SK-N-MC (cell line): ENCODE data around the gene WASHC4.

Experiments
- DNase-seq: peaks from one replicate; pipeline ENCODE4 v3.0.0-alpha.2; 2011; ENCODE audit warnings: low read depth, low spot score
- H3K27ac ChIP-seq: fragments of 200-600 bp; sonication (generic); 2 replicates; pipeline ENCODE4 v1.5.1; 2016; ENCODE audit warnings: mixed run types
- H3K36me3 ChIP-seq: fragments of 200-600 bp; sonication (generic); 2 replicates; pipeline ENCODE4 v1.6.1; 2017; ENCODE audit warnings: antibody characterized with exemption, low read length, mixed read lengths; ENCODE audit not compliant: insufficient read depth
- H3K4me3 ChIP-seq: fragments of 200-600 bp; sonication (generic); 2 replicates; pipeline ENCODE4 v1.5.1; 2016
- H3K9ac ChIP-seq: fragments of 200-600 bp; sonication (generic); 2 replicates; pipeline ENCODE4 v1.8.0; 2017; ENCODE audit warnings: mixed run types, mixed read lengths; ENCODE audit not compliant: insufficient read length
- H3K9me3 ChIP-seq: fragments of 200-600 bp; sonication (generic); 2 replicates; pipeline ENCODE4 v1.6.1; 2017; ENCODE audit warnings: low read depth, mild to moderate bottlenecking, antibody characterized with exemption, low read length, moderate library complexity, mixed read lengths
- EZH2 ChIP-seq: fragments of 200-600 bp; sonication (generic); IDR thresholded peaks from one replicate; pipeline ENCODE4 v1.6.1; 2017; ENCODE audit warnings: antibody characterized with exemption
- FOXP2 ChIP-seq: optimal IDR thresholded peaks from 2 replicates; pipeline ENCODE3; 2011; ENCODE audit warnings: mild to moderate bottlenecking, moderate library complexity; ENCODE audit not compliant: insufficient read depth; ENCODE audit errors: extremely low read length, control extremely low read depth
- POLR2AphosphoS5 ChIP-seq: IDR thresholded peaks from 2 replicates; pipeline ENCODE4 v1.6.1; 2012; ENCODE audit warnings: mild to moderate bottlenecking, low read depth, low read length, borderline replicate concordance

WASHC4 gene, protein sequence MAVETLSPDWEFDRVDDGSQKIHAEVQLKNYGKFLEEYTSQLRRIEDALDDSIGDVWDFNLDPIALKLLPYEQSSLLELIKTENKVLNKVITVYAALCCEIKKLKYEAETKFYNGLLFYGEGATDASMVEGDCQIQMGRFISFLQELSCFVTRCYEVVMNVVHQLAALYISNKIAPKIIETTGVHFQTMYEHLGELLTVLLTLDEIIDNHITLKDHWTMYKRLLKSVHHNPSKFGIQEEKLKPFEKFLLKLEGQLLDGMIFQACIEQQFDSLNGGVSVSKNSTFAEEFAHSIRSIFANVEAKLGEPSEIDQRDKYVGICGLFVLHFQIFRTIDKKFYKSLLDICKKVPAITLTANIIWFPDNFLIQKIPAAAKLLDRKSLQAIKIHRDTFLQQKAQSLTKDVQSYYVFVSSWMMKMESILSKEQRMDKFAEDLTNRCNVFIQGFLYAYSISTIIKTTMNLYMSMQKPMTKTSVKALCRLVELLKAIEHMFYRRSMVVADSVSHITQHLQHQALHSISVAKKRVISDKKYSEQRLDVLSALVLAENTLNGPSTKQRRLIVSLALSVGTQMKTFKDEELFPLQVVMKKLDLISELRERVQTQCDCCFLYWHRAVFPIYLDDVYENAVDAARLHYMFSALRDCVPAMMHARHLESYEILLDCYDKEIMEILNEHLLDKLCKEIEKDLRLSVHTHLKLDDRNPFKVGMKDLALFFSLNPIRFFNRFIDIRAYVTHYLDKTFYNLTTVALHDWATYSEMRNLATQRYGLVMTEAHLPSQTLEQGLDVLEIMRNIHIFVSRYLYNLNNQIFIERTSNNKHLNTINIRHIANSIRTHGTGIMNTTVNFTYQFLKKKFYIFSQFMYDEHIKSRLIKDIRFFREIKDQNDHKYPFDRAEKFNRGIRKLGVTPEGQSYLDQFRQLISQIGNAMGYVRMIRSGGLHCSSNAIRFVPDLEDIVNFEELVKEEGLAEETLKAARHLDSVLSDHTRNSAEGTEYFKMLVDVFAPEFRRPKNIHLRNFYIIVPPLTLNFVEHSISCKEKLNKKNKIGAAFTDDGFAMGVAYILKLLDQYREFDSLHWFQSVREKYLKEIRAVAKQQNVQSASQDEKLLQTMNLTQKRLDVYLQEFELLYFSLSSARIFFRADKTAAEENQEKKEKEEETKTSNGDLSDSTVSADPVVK

DNA sequence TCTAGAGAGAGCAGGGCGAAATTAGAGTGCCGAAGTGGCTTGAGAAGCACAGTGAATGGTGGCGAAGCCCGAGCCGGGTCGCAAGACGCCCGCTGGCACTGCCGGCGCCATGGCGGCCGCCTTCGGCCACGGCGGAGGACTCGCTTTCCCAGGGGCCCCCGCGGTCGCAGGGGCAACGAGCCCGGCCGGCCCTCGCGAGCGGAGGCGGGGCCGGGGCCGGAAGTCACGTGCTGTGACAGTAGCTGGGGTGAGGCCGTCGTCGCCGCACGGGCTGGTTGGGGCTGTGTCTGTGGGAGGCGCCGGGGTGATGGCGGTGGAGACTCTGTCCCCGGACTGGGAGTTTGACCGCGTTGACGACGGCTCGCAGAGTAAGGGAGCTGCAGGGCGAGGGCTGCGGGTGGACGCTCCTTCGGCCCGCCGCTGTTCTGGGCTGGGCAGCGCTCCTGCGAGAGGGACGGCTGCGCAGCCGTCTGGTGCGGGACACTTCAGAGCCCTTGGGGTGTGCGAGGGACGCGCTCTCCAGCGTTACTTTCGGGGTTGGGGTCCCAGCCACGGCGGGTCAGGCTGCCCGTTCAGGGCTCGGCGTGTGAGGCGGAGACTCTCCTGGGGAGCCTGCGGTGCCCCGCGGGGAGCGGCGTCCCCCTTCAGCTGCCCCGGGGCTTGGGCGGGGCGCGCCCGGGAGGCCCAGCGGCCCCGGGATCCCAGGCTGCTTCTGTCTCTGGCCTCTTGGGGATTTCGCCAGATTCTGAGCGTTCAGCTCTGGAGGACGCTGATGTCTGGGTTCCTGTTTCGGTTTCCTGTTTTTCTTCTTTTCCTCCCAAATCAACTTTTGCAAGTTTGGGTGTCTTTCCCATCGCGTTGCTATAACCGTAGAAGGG, at the start of gene WASHC4:
WASHC4 (plus strand) TSS at position 238 of the 878 bp plus-strand sequence; CDS start at position 308, 70 bp downstream.
- TF ChIP-seq FOXP2 = peak; percentile 42
- no peak for TF ChIP-seq EZH2
- TF ChIP-seq POLR2AphosphoS5 = peak; percentile 98
- no peak for DNase-seq
- H3K9me3 ChIP-seq = 0 out of 2 replicates have a peak, but pooled peaks cover 3% of the 10 kb centered on the region
- peaks cover 20% of the 10 kb centered on the region for H3K36me3 ChIP-seq
- peak within 1 kb of the TSS; percentile 82 for H3K9ac ChIP-seq
- H3K4me3 ChIP-seq = peak within 1 kb of the TSS; percentile 97
- peak within 1 kb of the TSS; percentile 78 for H3K27ac ChIP-seq

DNA sequence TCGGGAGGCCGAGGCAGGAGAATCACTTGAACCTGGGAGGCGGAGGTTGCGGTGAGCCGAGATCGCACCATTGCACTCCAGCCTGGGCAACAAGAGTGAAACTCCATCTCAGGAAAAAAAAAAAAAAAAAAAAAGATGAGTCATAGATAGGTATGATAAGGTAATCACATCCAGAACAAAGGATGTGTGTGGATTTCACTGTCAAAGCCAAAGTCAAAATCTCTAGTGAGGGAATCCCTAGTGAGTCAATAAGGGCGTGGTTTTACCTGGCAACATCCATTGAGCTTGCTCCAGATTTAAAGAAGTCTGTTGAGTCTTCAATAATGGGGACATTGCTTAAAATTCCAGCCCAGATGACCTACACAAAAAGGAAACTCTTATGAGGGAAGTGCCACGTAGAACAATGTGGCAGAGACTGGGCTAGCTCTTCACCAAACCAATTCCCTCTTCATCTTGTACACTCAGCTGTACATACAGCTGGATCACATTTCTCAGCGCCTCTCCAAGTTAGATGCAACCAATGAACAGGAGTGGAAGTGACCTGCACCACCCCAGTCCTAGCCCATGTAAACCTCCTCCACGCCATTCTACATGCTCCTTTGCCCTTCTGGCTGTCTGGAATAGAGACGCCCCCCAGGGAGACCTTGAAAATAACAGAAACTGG, 46.7 kb upstream of the WASHC4 start:
- no peaks in the 10 kb centered on the region for H3K9me3 ChIP-seq
- peaks cover 73% of the 10 kb centered on the region for H3K36me3 ChIP-seq
- DNase-seq = no peak
- H3K9ac ChIP-seq = no peak overlapping the region
- TF ChIP-seq EZH2 = no peak
- no peak for TF ChIP-seq FOXP2
- no peak for TF ChIP-seq POLR2AphosphoS5
- no peak overlapping the region for H3K27ac ChIP-seq
- H3K4me3 ChIP-seq = no peak overlapping the region

DNA sequence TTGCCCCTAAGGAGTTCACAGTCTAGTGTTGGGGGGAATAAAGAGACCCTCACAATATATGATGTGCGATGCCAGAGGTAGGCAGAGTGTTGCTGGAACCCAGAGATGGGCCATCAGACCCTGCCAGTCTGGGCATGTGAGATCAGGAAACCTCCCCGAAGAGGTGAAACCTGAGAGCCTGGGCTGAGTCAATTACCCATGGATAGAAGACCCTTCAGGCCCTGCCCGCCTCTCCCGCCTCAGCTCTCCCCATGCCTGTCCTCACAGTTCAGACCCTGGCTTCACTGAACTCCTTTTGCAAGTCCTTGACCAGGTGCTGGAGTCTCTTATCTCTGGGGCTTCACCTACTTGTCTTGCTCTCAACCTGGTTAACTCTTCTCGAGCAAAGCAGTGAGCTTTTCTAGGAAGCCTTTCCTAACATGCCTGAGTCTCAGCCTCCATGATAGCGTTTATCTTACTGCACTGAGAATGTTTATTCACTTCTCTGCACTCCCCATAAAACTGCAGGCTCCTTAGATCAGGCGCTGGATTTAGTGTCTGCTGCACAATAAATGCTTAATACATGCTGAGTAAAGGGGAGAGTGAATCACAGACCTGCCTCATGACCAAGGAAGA, 42.9 kb upstream of the WASHC4 start:
- no peak overlapping the region for H3K9ac ChIP-seq
- DNase-seq = no peak
- no peak overlapping the region for H3K4me3 ChIP-seq
- TF ChIP-seq POLR2AphosphoS5 (no peak), EZH2 (no peak), FOXP2 (no peak)
- no peak overlapping the region for H3K27ac ChIP-seq
- H3K9me3 ChIP-seq = no peaks in the 10 kb centered on the region
- peaks cover 69% of the 10 kb centered on the region for H3K36me3 ChIP-seq

DNA sequence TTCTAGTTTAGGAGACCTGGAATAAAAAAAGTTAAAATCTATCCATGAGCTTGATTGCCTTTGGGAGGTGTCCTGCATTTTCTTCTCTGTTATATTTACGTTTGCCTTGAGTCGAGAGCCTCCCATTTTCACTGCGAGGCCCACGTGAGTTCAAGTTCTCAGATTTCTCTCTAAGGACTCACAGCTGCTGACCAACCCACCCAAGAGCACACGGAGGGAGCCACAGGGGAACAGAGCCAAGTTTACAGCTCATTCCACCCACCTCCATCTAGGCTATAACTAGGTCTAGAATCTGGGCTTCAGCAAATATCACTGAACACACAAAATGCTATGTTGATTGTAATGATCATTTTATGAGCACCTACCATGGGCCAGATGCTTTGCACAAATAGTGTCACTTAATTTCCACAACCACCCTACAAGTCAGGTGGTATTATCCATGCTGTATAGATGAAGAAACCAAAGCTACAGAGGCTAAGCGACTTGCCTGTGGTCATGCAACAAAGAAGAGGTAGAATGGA, 40.0 kb upstream of the WASHC4 start:
- H3K4me3 ChIP-seq = no peak overlapping the region
- H3K36me3 ChIP-seq = peaks cover 62% of the 10 kb centered on the region; the same call in 1 of the 2 replicates
- no peak for TF ChIP-seq EZH2
- no peak for TF ChIP-seq POLR2AphosphoS5
- no peak for TF ChIP-seq FOXP2
- DNase-seq = no peak
- no peaks in the 10 kb centered on the region for H3K9me3 ChIP-seq
- no peak overlapping the region for H3K27ac ChIP-seq
- no peak overlapping the region for H3K9ac ChIP-seq

DNA sequence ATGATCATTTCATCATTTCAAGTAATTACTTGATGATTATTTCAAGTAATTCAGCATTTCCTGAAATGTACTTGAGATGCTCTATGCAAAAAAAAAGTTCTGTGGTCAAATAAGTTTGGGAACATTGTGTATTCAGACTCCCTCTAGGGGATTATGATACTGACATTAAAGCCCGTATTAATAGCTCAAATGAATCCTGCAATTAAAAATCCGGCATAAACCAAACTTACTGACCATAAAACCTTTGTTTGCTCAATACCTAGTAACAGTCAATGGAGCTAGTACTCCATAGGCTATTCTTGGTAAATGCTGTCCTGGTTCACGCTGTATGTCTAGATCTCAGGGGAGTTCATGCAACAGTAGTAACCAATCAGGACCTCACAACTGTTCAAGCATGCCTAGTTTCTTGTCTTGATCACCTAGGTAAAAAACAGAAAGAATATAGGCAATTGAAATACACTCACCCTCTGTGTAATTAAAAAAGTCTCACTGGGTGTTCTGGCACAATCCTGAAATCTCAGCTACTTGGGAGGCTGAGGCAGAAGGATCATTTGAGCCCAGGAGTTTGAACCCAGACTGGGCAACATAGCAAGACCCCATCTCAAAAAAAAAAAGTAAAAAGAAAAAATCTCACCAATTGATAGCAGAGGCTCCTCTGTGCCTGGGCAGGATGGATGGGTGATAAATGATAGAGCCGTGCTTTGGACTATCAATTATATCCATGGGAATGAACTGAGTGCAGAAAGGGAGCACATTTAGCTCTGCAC, 37.4 kb upstream of the WASHC4 start:
- no peak for DNase-seq
- Histone ChIP-seq H3K9ac (no peak overlapping the region), H3K4me3 (no peak overlapping the region), H3K9me3 (no peaks in the 10 kb centered on the region), H3K27ac (no peak overlapping the region), H3K36me3 (peaks cover 57% of the 10 kb centered on the region; the same call in 1 of the 2 replicates)
- TF ChIP-seq EZH2 (no peak), FOXP2 (no peak), POLR2AphosphoS5 (no peak)

DNA sequence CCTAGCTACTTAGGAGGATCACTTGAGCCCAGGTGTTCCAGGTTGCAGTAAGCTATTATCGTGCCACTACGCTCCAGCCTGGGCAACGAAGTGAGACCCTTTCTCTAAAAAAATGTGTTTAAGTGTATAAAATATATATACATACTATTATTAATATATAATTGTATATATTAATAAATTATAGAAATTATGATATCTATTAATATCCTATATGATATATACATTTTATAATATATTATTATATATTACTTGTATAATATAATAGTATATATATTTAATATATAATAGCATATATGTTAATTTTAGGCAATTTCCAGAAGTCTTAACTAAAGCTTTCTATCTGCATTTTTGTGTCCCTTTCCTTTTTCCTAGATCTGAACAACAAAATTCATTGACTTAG, 35.5 kb upstream of the WASHC4 start:
- DNase-seq = no peak
- no peak overlapping the region for H3K9ac ChIP-seq
- TF ChIP-seq FOXP2 (no peak), EZH2 (no peak), POLR2AphosphoS5 (no peak)
- H3K27ac ChIP-seq = no peak overlapping the region
- H3K36me3 ChIP-seq = peaks cover 40% of the 10 kb centered on the region; the same call in 1 of the 2 replicates
- H3K4me3 ChIP-seq = no peak overlapping the region
- no peaks in the 10 kb centered on the region for H3K9me3 ChIP-seq
